ENCODE measurements around the gene AGTR2.
"Not testable (repeated sequence)": the region's sequence is repeated elsewhere in the genome, so short reads cannot be mapped to it uniquely, and the experiment has no call there.

AGTR2 gene, protein sequence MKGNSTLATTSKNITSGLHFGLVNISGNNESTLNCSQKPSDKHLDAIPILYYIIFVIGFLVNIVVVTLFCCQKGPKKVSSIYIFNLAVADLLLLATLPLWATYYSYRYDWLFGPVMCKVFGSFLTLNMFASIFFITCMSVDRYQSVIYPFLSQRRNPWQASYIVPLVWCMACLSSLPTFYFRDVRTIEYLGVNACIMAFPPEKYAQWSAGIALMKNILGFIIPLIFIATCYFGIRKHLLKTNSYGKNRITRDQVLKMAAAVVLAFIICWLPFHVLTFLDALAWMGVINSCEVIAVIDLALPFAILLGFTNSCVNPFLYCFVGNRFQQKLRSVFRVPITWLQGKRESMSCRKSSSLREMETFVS

DNA sequence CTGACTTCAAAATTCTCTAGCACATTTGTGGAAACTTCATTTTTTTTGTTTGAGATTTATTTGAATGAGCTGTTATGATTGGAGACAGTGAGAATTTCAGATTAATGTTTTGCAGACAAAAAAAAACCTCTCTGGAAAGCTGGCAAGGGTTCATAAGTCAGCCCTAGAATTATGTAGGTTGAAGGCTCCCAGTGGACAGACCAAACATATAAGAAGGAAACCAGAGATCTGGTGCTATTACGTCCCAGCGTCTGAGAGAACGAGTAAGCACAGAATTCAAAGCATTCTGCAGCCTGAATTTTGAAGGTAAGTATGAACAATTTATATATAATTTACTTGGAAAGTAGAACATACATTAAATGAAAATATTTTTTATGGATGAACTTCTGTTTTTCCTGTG, at the start of gene AGTR2:
TSS of gene AGTR2 (plus strand) at position 234 of the 400 bp plus-strand sequence. CDS start 1,537 bp downstream, outside the sequence.
- TF ChIP-seq, protein P1, sequence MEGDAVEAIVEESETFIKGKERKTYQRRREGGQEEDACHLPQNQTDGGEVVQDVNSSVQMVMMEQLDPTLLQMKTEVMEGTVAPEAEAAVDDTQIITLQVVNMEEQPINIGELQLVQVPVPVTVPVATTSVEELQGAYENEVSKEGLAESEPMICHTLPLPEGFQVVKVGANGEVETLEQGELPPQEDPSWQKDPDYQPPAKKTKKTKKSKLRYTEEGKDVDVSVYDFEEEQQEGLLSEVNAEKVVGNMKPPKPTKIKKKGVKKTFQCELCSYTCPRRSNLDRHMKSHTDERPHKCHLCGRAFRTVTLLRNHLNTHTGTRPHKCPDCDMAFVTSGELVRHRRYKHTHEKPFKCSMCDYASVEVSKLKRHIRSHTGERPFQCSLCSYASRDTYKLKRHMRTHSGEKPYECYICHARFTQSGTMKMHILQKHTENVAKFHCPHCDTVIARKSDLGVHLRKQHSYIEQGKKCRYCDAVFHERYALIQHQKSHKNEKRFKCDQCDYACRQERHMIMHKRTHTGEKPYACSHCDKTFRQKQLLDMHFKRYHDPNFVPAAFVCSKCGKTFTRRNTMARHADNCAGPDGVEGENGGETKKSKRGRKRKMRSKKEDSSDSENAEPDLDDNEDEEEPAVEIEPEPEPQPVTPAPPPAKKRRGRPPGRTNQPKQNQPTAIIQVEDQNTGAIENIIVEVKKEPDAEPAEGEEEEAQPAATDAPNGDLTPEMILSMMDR (conservative IDR thresholded peaks at IDR 0.05; ENCODE audit: low read depth, low read length): no peak
- no peak for DNase-seq (ENCODE audit: low read depth)
- H3K4me3 ChIP-seq (ENCODE audit: low read depth, low read length): no peak within 1 kb of the TSS

DNA sequence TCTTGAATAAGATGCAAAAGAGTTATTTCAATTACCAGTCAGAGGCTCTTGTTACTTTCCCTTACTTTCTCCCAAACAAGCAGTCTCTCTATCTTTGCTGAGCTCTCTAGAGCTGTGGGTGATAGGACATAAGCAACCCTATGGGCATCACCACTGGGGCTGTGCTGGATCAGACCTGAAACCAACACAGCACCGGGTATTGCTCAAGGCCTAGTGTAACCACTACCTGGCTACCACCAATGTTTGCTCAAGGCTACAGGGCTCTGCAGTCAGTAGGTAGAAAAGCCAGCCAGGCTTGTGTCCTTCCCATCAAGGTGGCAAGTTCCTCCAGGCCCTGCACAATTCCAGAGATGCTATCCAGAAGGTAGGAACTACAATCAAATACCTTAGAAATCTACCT, 35.3 kb upstream of the AGTR2 start:
- no peak for DNase-seq (ENCODE audit: low read depth)
- no peak overlapping the region for H3K4me3 ChIP-seq (ENCODE audit: low read depth, low read length)
- TF ChIP-seq, protein P1 (conservative IDR thresholded peaks at IDR 0.05; ENCODE audit: low read depth, low read length): no peak

DNA sequence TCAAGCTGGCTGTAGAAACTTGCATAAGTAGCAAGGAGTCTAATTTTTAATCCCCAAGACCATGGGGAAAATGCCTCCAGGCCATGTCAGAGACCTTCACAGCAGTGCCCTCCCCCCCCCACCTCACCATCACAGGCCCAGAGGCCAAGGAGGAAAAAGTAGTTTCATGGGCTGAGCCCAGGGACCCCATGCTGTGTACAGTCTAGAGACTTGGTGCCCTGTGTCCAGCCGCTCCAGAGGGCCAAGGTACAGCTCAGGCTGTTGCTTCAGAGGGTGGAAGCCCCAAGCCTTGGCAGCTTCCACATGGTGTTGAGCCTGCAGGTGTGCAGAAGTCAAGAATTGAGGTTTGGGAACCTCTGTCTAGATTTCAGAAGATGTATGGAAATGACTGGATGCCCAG, 29.3 kb upstream of the AGTR2 start:
- not testable (repeated sequence) for H3K4me3 ChIP-seq (ENCODE audit: low read depth, low read length); DNase-seq (ENCODE audit: low read depth)

DNA sequence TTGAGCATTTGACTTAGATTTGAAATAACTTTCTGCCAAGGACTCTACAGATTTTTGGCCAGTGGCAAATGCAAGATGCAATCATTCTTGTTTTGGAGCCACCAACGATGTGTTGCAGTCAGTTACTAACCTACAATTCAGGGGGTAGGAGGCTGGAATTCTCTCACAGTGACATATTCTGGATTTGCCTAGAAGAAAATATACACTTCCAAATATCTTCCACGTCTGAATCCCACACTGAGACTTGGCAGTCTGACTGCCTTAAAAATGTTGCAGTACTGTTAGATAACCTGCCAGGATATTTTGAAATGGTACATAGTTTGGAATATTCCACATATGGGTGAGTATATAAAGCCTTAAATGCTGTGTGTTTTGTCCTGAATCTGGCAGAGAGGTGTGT, 27.6 kb upstream of the AGTR2 start:
- H3K4me3 ChIP-seq (ENCODE audit: low read depth, low read length): no peak overlapping the region
- DNase-seq (ENCODE audit: low read depth): no peak
- TF ChIP-seq, protein P1 (conservative IDR thresholded peaks at IDR 0.05; ENCODE audit: low read depth, low read length): no peak

DNA sequence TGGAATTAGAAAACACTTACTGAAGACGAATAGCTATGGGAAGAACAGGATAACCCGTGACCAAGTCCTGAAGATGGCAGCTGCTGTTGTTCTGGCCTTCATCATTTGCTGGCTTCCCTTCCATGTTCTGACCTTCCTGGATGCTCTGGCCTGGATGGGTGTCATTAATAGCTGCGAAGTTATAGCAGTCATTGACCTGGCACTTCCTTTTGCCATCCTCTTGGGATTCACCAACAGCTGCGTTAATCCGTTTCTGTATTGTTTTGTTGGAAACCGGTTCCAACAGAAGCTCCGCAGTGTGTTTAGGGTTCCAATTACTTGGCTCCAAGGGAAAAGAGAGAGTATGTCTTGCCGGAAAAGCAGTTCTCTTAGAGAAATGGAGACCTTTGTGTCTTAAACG, 2.4 kb downstream of the AGTR2 start:
- no peak overlapping the region for H3K4me3 ChIP-seq (ENCODE audit: low read depth, low read length)
- DNase-seq (ENCODE audit: low read depth): no peak
- TF ChIP-seq, protein P1 (conservative IDR thresholded peaks at IDR 0.05; ENCODE audit: low read depth, low read length): no peak

DNA sequence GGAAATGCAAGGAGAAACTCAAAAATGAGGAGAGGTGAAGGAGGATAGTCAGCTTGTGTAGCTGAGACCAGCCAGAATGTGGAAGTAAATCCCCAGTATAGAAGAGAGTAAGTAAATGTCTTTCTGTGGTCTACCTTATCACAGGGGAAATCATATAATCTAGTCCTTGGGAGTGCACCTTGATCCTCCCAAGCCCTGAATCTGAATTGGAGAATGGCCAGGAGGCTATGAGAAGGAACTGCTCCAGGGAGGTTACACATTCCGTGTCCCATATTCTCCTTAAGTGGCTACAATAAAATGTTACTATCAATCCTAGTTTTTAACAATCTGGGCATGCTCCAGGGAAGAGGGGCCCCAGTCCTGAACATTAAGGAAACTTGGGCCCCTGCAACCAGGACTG, 10.8 kb downstream of the AGTR2 start:
- DNase-seq (ENCODE audit: low read depth): no peak
- no peak overlapping the region for H3K4me3 ChIP-seq (ENCODE audit: low read depth, low read length)
- TF ChIP-seq, protein P1 (conservative IDR thresholded peaks at IDR 0.05; ENCODE audit: low read depth, low read length): no peak

DNA sequence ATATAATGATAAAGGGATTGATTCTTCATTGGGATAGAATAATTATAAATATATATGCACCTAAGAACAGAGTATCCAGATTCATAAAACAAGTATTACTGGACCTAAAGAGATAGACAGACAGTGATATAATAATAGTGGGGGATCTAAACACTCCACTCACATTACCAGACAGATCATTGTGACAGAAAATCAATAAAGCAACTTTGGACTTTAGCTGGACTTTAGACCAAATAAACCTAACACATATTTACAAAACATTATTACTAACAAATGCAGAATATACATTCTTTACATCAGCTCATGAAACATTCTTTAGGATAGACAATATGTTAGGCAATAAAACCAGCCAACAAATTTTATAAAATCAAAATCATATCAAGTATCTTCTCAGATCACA, 14.6 kb downstream of the AGTR2 start:
- H3K4me3 ChIP-seq (ENCODE audit: low read depth, low read length): no peak overlapping the region
- TF ChIP-seq, protein P1 (conservative IDR thresholded peaks at IDR 0.05; ENCODE audit: low read depth, low read length): no peak
- DNase-seq (ENCODE audit: low read depth): no peak

Data from choroid plexus epithelial cell (primary cell).